ENCODE data around the gene PTPRT.

The PTPRT gene

DNA sequence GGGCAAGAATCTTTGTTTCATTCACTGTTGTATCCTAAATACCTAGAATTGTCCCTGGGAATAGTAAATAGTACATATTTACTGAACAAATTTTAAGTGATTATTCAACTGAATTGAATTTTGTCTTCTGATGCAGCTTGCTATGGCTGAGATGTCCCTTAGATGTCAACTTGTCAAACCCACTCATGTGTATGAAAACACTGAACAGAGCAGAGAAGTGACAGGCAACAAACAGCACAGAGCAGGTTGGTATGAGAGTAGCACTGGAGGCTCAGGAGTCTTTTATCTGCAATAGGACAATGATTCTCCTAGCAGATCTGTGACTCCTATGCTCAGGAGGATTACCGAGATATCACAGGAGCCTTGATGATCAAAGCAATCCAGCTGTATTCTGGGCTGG, 1031.4 kb downstream of the PTPRT start:
- H3K4me3 ChIP-seq (ENCODE audit: low read depth, low read length), result no peak overlapping the region
- TF ChIP-seq, protein P1, sequence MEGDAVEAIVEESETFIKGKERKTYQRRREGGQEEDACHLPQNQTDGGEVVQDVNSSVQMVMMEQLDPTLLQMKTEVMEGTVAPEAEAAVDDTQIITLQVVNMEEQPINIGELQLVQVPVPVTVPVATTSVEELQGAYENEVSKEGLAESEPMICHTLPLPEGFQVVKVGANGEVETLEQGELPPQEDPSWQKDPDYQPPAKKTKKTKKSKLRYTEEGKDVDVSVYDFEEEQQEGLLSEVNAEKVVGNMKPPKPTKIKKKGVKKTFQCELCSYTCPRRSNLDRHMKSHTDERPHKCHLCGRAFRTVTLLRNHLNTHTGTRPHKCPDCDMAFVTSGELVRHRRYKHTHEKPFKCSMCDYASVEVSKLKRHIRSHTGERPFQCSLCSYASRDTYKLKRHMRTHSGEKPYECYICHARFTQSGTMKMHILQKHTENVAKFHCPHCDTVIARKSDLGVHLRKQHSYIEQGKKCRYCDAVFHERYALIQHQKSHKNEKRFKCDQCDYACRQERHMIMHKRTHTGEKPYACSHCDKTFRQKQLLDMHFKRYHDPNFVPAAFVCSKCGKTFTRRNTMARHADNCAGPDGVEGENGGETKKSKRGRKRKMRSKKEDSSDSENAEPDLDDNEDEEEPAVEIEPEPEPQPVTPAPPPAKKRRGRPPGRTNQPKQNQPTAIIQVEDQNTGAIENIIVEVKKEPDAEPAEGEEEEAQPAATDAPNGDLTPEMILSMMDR (IDR thresholded peaks at IDR 0.05; ENCODE audit: borderline replicate concordance, insufficient read depth, low read depth, low read length), result no peak

DNA sequence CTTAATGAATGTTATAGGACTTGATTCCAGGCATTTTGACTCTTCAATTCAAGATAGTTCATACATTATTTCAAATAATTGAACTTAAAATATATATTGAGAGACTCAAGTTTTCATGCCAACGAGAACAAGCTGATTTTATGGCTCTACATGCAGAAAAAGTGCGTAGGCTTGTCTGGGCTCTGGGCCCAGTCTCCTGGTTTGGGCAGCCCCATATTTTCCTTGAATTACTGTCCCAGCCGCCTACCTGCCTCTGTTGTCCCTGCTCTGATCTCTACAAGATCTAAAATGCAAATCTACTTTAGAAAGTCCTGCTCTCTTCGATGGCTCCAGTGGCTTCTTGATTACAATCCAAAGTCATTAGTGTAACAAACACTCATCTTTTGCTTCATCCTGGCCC, 1034.1 kb downstream of the PTPRT start:
- no peak overlapping the region for H3K4me3 ChIP-seq (ENCODE audit: low read depth, low read length)
- TF ChIP-seq, protein P1 (IDR thresholded peaks at IDR 0.05; ENCODE audit: borderline replicate concordance, insufficient read depth, low read depth, low read length), result no peak

DNA sequence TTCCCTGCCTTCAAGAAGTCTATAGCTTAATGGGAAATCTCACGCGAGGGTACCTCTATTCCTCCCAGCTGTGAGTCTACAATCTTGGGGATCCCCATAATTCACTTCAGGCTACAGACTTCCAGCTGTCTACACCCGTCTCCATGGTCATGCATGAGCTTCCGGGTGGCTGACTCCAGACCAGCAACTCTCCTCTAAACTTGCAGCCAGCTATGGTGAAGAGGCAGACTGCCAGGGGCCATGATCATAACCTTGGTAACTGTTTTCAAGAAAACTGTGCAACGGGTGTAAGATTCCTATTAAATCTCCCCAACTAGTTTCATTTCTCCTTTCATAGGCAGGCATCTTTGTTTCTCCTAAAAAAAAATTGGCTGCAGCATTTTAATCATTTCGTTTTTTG, 1037.1 kb downstream of the PTPRT start:
- TF ChIP-seq, protein P1 (IDR thresholded peaks at IDR 0.05; ENCODE audit: borderline replicate concordance, insufficient read depth, low read depth, low read length), result no peak
- no peak overlapping the region for H3K4me3 ChIP-seq (ENCODE audit: low read depth, low read length)

DNA sequence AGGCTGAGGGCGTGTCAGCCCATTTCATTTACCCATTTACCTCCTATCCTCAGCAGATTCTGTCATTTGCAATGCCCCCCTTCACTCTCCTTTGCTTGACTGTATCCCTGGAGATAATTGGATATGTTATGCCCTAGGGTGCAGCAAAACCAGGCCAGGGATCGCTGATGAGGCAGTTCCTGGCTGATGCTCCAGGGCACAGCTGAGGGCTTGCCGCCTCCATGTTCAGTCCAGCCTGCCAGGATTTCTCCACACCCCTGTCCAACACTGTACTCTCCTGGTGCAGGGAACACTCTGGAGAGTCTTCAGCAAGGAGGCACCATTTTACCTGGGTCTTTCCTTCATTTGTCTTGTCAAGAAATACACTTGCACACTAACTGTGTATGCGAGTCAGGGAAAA, 1039.5 kb downstream of the PTPRT start:
- no peak overlapping the region for H3K4me3 ChIP-seq (ENCODE audit: low read depth, low read length)
- TF ChIP-seq, protein P1 (IDR thresholded peaks at IDR 0.05; ENCODE audit: borderline replicate concordance, insufficient read depth, low read depth, low read length), result no peak

DNA sequence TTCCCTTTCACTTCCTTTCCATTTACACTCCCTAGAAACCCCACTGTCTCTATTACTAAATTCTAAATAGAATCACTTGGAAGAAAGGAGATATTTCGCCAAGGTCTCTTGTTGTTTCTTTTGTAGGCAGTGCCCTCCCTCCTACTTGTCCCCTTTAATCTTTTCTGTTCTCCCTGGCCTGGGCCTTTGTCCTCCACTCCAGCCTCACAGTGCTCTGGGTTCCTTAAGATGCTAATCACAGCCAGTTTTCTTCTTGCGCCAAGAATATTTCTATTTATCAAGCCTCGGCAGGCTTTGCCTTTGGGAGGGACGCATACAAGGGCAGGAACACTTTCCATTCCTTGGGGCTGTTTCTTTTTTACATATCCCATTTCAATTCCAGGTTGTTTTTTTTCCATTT, 1051.0 kb downstream of the PTPRT start:
- TF ChIP-seq, protein P1 (IDR thresholded peaks at IDR 0.05; ENCODE audit: borderline replicate concordance, insufficient read depth, low read depth, low read length), result no peak
- H3K4me3 ChIP-seq (ENCODE audit: low read depth, low read length), result no peak overlapping the region

DNA sequence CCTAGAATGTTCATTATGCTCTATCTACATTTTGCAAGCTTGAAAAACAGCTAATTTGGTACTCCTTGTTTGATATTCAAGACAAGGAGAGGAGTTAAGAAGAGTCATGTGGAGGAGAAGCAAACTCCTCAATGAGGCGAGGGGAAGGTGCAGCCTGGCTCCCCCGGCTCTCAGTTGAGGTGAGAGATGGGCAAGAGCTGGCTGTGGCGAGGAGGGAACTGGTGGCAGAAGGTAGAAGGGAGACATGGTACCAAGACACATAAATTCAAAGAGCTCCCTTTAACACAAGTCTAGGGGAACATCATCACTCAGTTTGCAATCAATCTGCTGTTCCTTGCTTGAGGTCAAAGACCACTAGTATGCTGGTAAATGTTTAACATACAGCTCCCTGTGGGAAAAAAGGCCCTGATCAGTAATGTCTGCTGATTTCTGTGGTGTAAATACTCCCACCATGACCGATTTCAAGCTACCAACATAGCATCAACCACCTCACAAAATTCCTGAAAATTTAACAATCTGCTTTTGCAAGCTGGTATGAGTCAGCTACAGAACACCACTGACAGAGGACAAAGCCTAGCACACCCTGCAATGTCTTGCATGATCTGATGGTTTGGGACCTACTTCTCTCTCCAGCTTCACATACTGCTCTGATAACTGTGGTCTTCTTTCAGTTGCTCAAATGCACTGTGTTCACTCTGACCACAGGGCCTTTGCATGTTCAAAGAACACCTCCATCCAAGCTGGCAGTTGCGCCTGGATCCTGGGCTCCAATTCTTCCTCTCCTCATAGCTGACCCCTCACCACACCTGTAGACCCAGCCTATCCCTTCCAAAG, 1055.2 kb downstream of the PTPRT start:
- H3K4me3 ChIP-seq (ENCODE audit: low read depth, low read length), result no peak overlapping the region
- TF ChIP-seq, protein P1 (IDR thresholded peaks at IDR 0.05; ENCODE audit: borderline replicate concordance, insufficient read depth, low read depth, low read length), result no peak

Measured in GM12875 (cell line).